IMR-90 (cell line): ENCODE measurements around the gene WWC2.

ENCODE experiments used
- BHLHE40 ChIP-seq: fragments of 150-350 bp; IDR thresholded peaks from 2 replicates; pipeline ENCODE4 v1.6.1; 2016; ENCODE audit warnings: mild to moderate bottlenecking, low read depth, low read length
- CEBPB ChIP-seq: IDR thresholded peaks from 2 replicates; pipeline ENCODE4 v1.6.1; 2012; ENCODE audit warnings: low read depth, low read length, improper control_type of control experiment
- CHD1 ChIP-seq: IDR thresholded peaks from 2 replicates; pipeline ENCODE4 v1.6.1; 2012; ENCODE audit warnings: low read depth, low read length, improper control_type of control experiment
- MAZ ChIP-seq: IDR thresholded peaks from 2 replicates; pipeline ENCODE4 v1.6.1; 2012; ENCODE audit warnings: low read depth, mild to moderate bottlenecking, low read length, improper control_type of control experiment, moderate library complexity, borderline replicate concordance
- MXI1 ChIP-seq: IDR thresholded peaks from 2 replicates; pipeline ENCODE4 v1.6.1; 2012; ENCODE audit warnings: low read depth, mild to moderate bottlenecking, low read length, moderate library complexity, borderline replicate concordance
- POLR2A ChIP-seq: IDR thresholded peaks from 2 replicates; pipeline ENCODE4 v1.6.1; 2012; ENCODE audit warnings: mild to moderate bottlenecking, low read depth, low read length
- RAD21 ChIP-seq: IDR thresholded peaks from 2 replicates; pipeline ENCODE4 v1.6.1; 2012; ENCODE audit warnings: low read length, improper control_type of control experiment
- RCOR1 ChIP-seq: IDR thresholded peaks from 2 replicates; pipeline ENCODE4 v1.6.1; 2012; ENCODE audit warnings: mild to moderate bottlenecking, low read length, improper control_type of control experiment; ENCODE audit not compliant: insufficient replicate concordance
- TF ChIP-seq, protein P1 (sequence below): conservative IDR thresholded peaks from 2 replicates; pipeline ENCODE4 v1.5.1; 2012; ENCODE audit warnings: mild to moderate bottlenecking, low read depth, low read length, improper control_type of control experiment

DNA sequence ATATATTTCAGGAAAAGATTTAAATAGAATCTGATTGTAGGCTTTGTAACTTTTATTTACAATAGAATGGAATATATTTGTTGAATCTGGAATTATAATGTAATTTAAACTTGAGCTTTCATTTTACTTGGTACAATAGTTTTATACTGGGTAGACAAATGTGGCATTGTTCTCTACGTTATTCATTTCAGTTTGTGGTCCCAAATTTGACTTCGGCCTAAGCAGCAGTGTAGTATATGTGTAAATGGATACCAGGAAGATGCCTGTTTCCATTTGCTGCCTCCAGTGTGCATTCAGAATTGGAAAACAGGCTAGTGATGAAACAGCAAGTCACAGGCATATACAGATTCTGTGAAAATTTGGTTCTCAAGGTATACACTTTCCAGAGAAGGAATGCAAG lies 143.2 kb downstream of the WWC2 start:
- TF ChIP-seq POLR2A, result no peak
- no peak for TF ChIP-seq MXI1
- TF ChIP-seq, protein P1, sequence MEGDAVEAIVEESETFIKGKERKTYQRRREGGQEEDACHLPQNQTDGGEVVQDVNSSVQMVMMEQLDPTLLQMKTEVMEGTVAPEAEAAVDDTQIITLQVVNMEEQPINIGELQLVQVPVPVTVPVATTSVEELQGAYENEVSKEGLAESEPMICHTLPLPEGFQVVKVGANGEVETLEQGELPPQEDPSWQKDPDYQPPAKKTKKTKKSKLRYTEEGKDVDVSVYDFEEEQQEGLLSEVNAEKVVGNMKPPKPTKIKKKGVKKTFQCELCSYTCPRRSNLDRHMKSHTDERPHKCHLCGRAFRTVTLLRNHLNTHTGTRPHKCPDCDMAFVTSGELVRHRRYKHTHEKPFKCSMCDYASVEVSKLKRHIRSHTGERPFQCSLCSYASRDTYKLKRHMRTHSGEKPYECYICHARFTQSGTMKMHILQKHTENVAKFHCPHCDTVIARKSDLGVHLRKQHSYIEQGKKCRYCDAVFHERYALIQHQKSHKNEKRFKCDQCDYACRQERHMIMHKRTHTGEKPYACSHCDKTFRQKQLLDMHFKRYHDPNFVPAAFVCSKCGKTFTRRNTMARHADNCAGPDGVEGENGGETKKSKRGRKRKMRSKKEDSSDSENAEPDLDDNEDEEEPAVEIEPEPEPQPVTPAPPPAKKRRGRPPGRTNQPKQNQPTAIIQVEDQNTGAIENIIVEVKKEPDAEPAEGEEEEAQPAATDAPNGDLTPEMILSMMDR, result no peak
- no peak for TF ChIP-seq RAD21
- no peak for TF ChIP-seq CEBPB
- TF ChIP-seq MAZ, result no peak
- no peak for TF ChIP-seq RCOR1
- no peak for TF ChIP-seq BHLHE40
- TF ChIP-seq CHD1, result no peak
